DND-41 (cell line): ENCODE data around the gene CCDC134.

Source experiments
- ATAC-seq: fragments of 200-7000 bp; cut with Tn5 transposase; 3 replicates; pipeline ENCODE4 v1.9.1; 2021; ENCODE audit warnings: low read depth; ENCODE audit not compliant: insufficient read depth
- DNase-seq: peaks from one replicate; pipeline ENCODE4 v3.0.0-alpha.2; 2020
- H2AFZ ChIP-seq: 2 replicates; pipeline ENCODE4 v1.6.0; 2012; ENCODE audit warnings: low read depth, low read length
- H3K27ac ChIP-seq: 2 replicates; pipeline ENCODE4 v1.5.1; 2012; ENCODE audit warnings: low read length, inconsistent platforms
- H3K27me3 ChIP-seq: fragments of 200-600 bp; sonication (generic); 2 replicates; pipeline ENCODE4 v1.6.0; 2012; ENCODE audit warnings: low read length, mild to moderate bottlenecking, inconsistent platforms; ENCODE audit not compliant: insufficient read depth, poor library complexity
- H3K36me3 ChIP-seq: 2 replicates; pipeline ENCODE4 v1.5.1; 2012; ENCODE audit warnings: low read length, inconsistent platforms; ENCODE audit not compliant: insufficient read depth
- H3K4me1 ChIP-seq: 2 replicates; pipeline ENCODE4 v1.5.1; 2012; ENCODE audit warnings: mild to moderate bottlenecking, low read length; ENCODE audit not compliant: insufficient read depth
- H3K4me2 ChIP-seq: 2 replicates; pipeline ENCODE4 v1.6.0; 2012; ENCODE audit warnings: mild to moderate bottlenecking, moderate library complexity, low read length, inconsistent platforms; ENCODE audit not compliant: insufficient read depth
- H3K4me3 ChIP-seq, 2 experiments: fragments of 200-600 bp in 1 of 2; shearing (Covaris generic) in 1 of 2; 2 replicates each; pipeline ENCODE4 v1.5.1; 2012 to 2016; ENCODE audit warnings: inconsistent platforms in 2 of 2, low read length in 2 of 2, mild to moderate bottlenecking in 2 of 2, low read depth in 1 of 2, moderate library complexity in 1 of 2
- H3K79me2 ChIP-seq: 2 replicates; pipeline ENCODE4 v1.6.0; 2012; ENCODE audit warnings: low read length, inconsistent platforms; ENCODE audit not compliant: insufficient read depth
- H3K9ac ChIP-seq: 2 replicates; pipeline ENCODE4 v1.6.0; 2012; ENCODE audit warnings: low read depth, mild to moderate bottlenecking, inconsistent platforms, low read length, moderate library complexity
- H3K9me3 ChIP-seq: 2 replicates; pipeline ENCODE4 v1.5.1; 2012; ENCODE audit warnings: low read length, moderate library complexity, mild to moderate bottlenecking, inconsistent platforms; ENCODE audit not compliant: insufficient read depth, severe bottlenecking
- H4K20me1 ChIP-seq: 2 replicates; pipeline ENCODE4 v1.6.0; 2012; ENCODE audit warnings: low read length; ENCODE audit not compliant: insufficient read depth
- CTCF ChIP-seq: IDR thresholded peaks from 2 replicates; pipeline ENCODE4 v1.5.1; 2012; ENCODE audit warnings: borderline replicate concordance, low read length, moderate library complexity, mild to moderate bottlenecking; ENCODE audit not compliant: poor library complexity, severe bottlenecking; ENCODE audit errors: extremely low read depth
- EZH2 ChIP-seq: IDR thresholded peaks from 3 replicates; pipeline ENCODE4 v1.6.1; 2012; ENCODE audit warnings: borderline replicate concordance, low read depth, mild to moderate bottlenecking, moderate library complexity, low read length, inconsistent platforms; ENCODE audit not compliant: severe bottlenecking

Gene CCDC134

GRCh38 chr22:41813726-41814410 lies 13.4 kb downstream of the CCDC134 start:
- H3K27me3 ChIP-seq: no peaks in the 10 kb centered on the region
- DNase-seq (no peak), ATAC-seq (no peak)
- no peak overlapping the region for H3K9ac ChIP-seq
- H3K4me3 ChIP-seq: no peak overlapping the region
- TF ChIP-seq CTCF (no peak), EZH2 (no peak)
- peaks cover 6% of the 10 kb centered on the region for H4K20me1 ChIP-seq
- H3K27ac ChIP-seq: no peak overlapping the region
- peaks cover 14% of the 10 kb centered on the region for H3K79me2 ChIP-seq
- H3K36me3 ChIP-seq: peaks cover 68% of the 10 kb centered on the region
- H3K4me2 ChIP-seq: no peak overlapping the region
- H3K4me1 ChIP-seq: no peaks in the 10 kb centered on the region
- no peaks in the 10 kb centered on the region for H3K9me3 ChIP-seq
- no peak overlapping the region for H2AFZ ChIP-seq

- no peaks in the 10 kb centered on the region for H3K27me3 ChIP-seq
- DNase-seq (no peak), ATAC-seq (no peak)
- H3K36me3 ChIP-seq: peaks cover 58% of the 10 kb centered on the region
- H2AFZ ChIP-seq: no peak overlapping the region
- peaks cover 6% of the 10 kb centered on the region for H4K20me1 ChIP-seq
- no peak overlapping the region for H3K4me3 ChIP-seq
- no peaks in the 10 kb centered on the region for H3K9me3 ChIP-seq
- no peak overlapping the region for H3K27ac ChIP-seq
- H3K4me1 ChIP-seq: no peaks in the 10 kb centered on the region
- H3K9ac ChIP-seq: no peak overlapping the region
- no peak overlapping the region for H3K4me2 ChIP-seq
- H3K79me2 ChIP-seq: peaks cover 9% of the 10 kb centered on the region; the same call in 1 of the 2 replicates
- TF ChIP-seq EZH2: no peak
- no peak for TF ChIP-seq CTCF
Observed at GRCh38 chr22:41815716-41816115, 15.2 kb downstream of the CCDC134 start.

- TF ChIP-seq EZH2 (no peak), CTCF (no peak)
- Histone ChIP-seq H3K27ac (no peak overlapping the region), H3K36me3 (peaks cover 53% of the 10 kb centered on the region), H3K79me2 (peaks cover 5% of the 10 kb centered on the region; the same call in 1 of the 2 replicates), H3K4me2 (no peak overlapping the region), H3K27me3 (no peaks in the 10 kb centered on the region), H4K20me1 (peaks cover 6% of the 10 kb centered on the region), H3K9ac (no peak overlapping the region), H3K9me3 (no peaks in the 10 kb centered on the region), H3K4me1 (no peaks in the 10 kb centered on the region), H3K4me3 (no peak overlapping the region), H2AFZ (no peak overlapping the region)
- no peak for ATAC-seq
- DNase-seq: no peak
Observed at GRCh38 chr22:41816241-41816640, 15.8 kb downstream of the CCDC134 start.
